GM18499 (cell line): ENCODE results near the gene ZW10.
"Not testable (repeated sequence)": the region's sequence is repeated elsewhere in the genome, so short reads cannot be mapped to it uniquely, and the experiment has no call there.

Experiments used
- ATAC-seq: cut with Tn5 transposase; IDR thresholded peaks from one replicate; pipeline ENCODE4 v1.9.1; 2021; ENCODE audit warnings: moderate number of reproducible peaks; ENCODE audit not compliant: insufficient read depth, unreplicated experiment

ZW10 gene

GRCh38 chr11:113764527-113765219 lies 8.8 kb downstream of the ZW10 start:
- ATAC-seq: no peak

GRCh38 chr11:113763040-113763439 lies 10.5 kb downstream of the ZW10 start:
- ATAC-seq: not testable (repeated sequence)

- no peak for ATAC-seq
Observed at GRCh38 chr11:113760241-113760640, 13.3 kb downstream of the ZW10 start.

- no peak for ATAC-seq
Observed at GRCh38 chr11:113752932-113753331, 20.6 kb downstream of the ZW10 start.

- ATAC-seq: no peak
Observed at GRCh38 chr11:113736323-113736722, 37.2 kb downstream of the ZW10 start.

- ATAC-seq: no peak
Observed at GRCh38 chr11:113732092-113732491, 41.4 kb downstream of the ZW10 start.

- ATAC-seq: no peak
Observed at GRCh38 chr11:113730887-113731726, 42.4 kb downstream of the ZW10 start.

- no peak for ATAC-seq
Observed at GRCh38 chr11:113729456-113729855, 44.0 kb downstream of the ZW10 start.

- ATAC-seq: no peak
Observed at GRCh38 chr11:113728814-113729213, 44.7 kb downstream of the ZW10 start.

- ATAC-seq: no peak
Observed at GRCh38 chr11:113725913-113726312, 47.6 kb downstream of the ZW10 start.

GRCh38 chr11:113725407-113725806 lies 48.1 kb downstream of the ZW10 start:
- no peak for ATAC-seq

- ATAC-seq: no peak
Observed at GRCh38 chr11:113724778-113725177, 48.7 kb downstream of the ZW10 start.

GRCh38 chr11:113723787-113724186 lies 49.7 kb downstream of the ZW10 start:
- ATAC-seq: no peak

GRCh38 chr11:113722934-113723333 lies 50.6 kb downstream of the ZW10 start:
- no peak for ATAC-seq

GRCh38 chr11:113722221-113722620 lies 51.3 kb downstream of the ZW10 start:
- no peak for ATAC-seq

- no peak for ATAC-seq
Observed at GRCh38 chr11:113721462-113722066, 51.9 kb downstream of the ZW10 start.

- not testable (repeated sequence) for ATAC-seq
Observed at GRCh38 chr11:113720478-113720877, 53.0 kb downstream of the ZW10 start.

- ATAC-seq: no peak
Observed at GRCh38 chr11:113715882-113716625, 57.4 kb downstream of the ZW10 start.

- ATAC-seq: no peak
Observed at GRCh38 chr11:113715273-113715672, 58.2 kb downstream of the ZW10 start.

- no peak for ATAC-seq
Observed at GRCh38 chr11:113710989-113711388, 62.5 kb downstream of the ZW10 start.
